Measurements from ENCODE around the gene PTDSS2.

DNA sequence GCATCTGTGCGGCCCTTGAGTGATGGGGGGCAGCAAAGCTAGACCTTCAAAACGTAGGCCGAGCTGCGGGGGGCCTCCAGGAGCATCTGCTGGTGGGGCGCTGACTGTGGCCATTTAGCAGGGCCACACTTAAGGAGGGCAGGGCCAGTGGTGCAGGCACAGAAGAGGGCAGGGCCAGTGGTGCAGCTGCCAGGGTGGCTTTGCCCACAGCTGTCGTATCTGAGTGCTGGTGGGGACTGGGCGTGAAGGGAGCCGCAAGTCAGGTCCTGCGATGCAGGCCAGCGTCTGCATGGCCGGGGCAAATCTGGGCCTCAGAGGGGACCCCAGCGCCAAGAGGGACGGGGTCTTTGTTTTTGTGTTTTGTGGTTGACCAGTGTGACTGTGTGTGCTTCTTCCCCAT, 29.2 kb downstream of the PTDSS2 start:
- TF ChIP-seq MAX (IDR thresholded peaks at IDR 0.05; ENCODE audit: low read depth, low read length), result no peak
- TF ChIP-seq CTCF (IDR thresholded peaks at IDR 0.05; ENCODE audit: low read depth, low read length), result no peak
- no peak for TF ChIP-seq POLR2A (IDR thresholded peaks at IDR 0.05; ENCODE audit: extremely low read depth, insufficient read length)
- no peak for TF ChIP-seq MYC (IDR thresholded peaks at IDR 0.05; ENCODE audit: low read depth, low read length)

All from NB4 (cell line).